Heart right ventricle (tissue), 16 donors: ENCODE data around the gene PPP2CA. TPM values are rescaled to one million over a fixed set of nuclear protein-coding genes. Genes with fewer than 3 reads are reported as not detected.
A peak's percentile ranks its signal among the peaks of the same experiment; 100 is the strongest.

Experiments
- ATAC-seq, 8 donors: fragments of 200-7000 bp; cut with Tn5 transposase; one replicate each; pipeline ENCODE4 v1.9.1; 2020; ENCODE audit warnings: mild to moderate bottlenecking in 8 of 8, moderate library complexity in 8 of 8, moderate number of reproducible peaks in 1 of 8
- DNase-seq, 2 donors: peaks; one replicate each; pipeline ENCODE4 v3.0.0-alpha.2; 2020
- H3K27ac ChIP-seq, 10 donors: fragments of 200-600 bp; sonication (generic) in 2 of 10; one replicate each; pipeline versions ENCODE4 v1.5.0 to v1.8.0; 2020 to 2022; ENCODE audit warnings: mild to moderate bottlenecking in 3 of 10
- H3K27me3 ChIP-seq, 7 donors: fragments of 200-600 bp; one replicate each; pipeline ENCODE4 v1.8.0; 2021 to 2022; ENCODE audit warnings: mild to moderate bottlenecking in 2 of 7
- H3K36me3 ChIP-seq, 9 donors: fragments of 200-600 bp; sonication (generic) in 1 of 9; one replicate each; pipeline versions ENCODE4 v1.5.0 to v1.8.0; 2020 to 2022; ENCODE audit warnings: mild to moderate bottlenecking in 2 of 9
- H3K4me1 ChIP-seq, 9 donors: fragments of 200-600 bp; sonication (generic) in 1 of 9; one replicate each; pipeline versions ENCODE4 v1.5.0 to v1.8.0; 2020 to 2022; ENCODE audit warnings: mild to moderate bottlenecking in 4 of 9
- H3K4me3 ChIP-seq, 10 donors: fragments of 200-600 bp; sonication (generic) in 2 of 10; one replicate each; pipeline versions ENCODE4 v1.5.0 to v1.8.0; 2020 to 2022; ENCODE audit warnings: mild to moderate bottlenecking in 7 of 10, moderate library complexity in 2 of 10
- H3K9me3 ChIP-seq, 11 donors: fragments of 200-600 bp in 10 of 11; sonication (generic) in 2 of 11; one replicate each; pipeline versions ENCODE4 v1.5.0 to v1.8.0; 2013 to 2022; ENCODE audit warnings: mild to moderate bottlenecking in 2 of 11, control low read depth in 1 of 11, moderate library complexity in 1 of 11
- CTCF ChIP-seq, 9 donors: fragments of 200-600 bp; sonication (generic) in 2 of 9; IDR thresholded peaks; one replicate each; pipeline versions ENCODE4 v1.5.0 to v1.8.0; 2021 to 2022; ENCODE audit warnings: antibody characterized with exemption in 9 of 9, mild to moderate bottlenecking in 5 of 9, moderate library complexity in 1 of 9
- WGBS, 2 donors: extraction: QIAGEN DNeasy Blood & Tissue Kit; methylation state at CpG; one replicate each; pipeline ENCODE4 v1.1.7; 2013; ENCODE audit warnings: inconsistent platforms in 1 of 2; 5-methylcytosine and 5-hydroxymethylcytosine counted together
- intact Hi-C, 10 donors: fragments of 100-400 bp; cut with DNase I; formaldehyde crosslinking; loops; one replicate each; pipeline versions ENCODE4 v1.11.1 to v1.14.2; 2022
- long read RNA-seq, 3 donors: library from polyadenylated mRNA; unstranded; transcript quantifications; one replicate each; pipeline ENCODE4 v2.0.0, GENCODE V29; 2020 to 2021
- polyA plus RNA-seq, 2 donors: library from polyadenylated mRNA; stranded (reverse); fragments of 200-250 nt; gene quantifications; one replicate each; pipeline ENCODE4 v1.2.3, GENCODE V29; 2013
- total RNA-seq, 10 donors: library from RNA; stranded (reverse); fragmentation: NEBNext Ultra II Directional in 3 of 10; extraction: Animal tissue kit (Norgen Biotek cat#: 25700) in 3 of 10; gene quantifications; one replicate each; pipeline versions ENCODE4 v1.2.1 to v1.2.4, GENCODE V29; 2021 to 2023
- donor health status: Arrhythmogenic right ventricular cardiomyopathy.
- donor health status: ischemic (EF 13 %, LVEDD 7.1; RV severe dilation, severe dysfunction).
- donor health status: healthy with polysubstance abuse.
- donor health status: DM: no; HTN: yes; CAD: no.
- donor health status: DM: no; HTN: no; CAD: no.
- donor health status: ischemic (EF 25% LVEDD 6.9; RV normal size, moderate dysfunction).
- donor health status: ischemic (EF 25% LVEDD 5.7; RV mildly dilated, moderate dysfunction).
- donor health status: healthy.
- donor health status: DM: yes; HTN: yes; CAD: no.
- donor health status: Ischemic cardiomyopathy.
- donor health status: ischemic (EF 35%, LVEDD 5.7; RV mildly dilated, moderate dysfunction).
- donor health status: nonischemic (EF 11% LVEDD 7.7; RV severe dilation, severe dysfunction).
- donor health status: DM: yes; HTN: yes; CAD: no.
- donor health status: PGD.
- donor health status: ischemic (EF 29% LVEDD 5.4; RV normal size, mild dysfunction).
- donor health status: nonischemic (EF 23%, LVEDD 6.1; RV moderate dilation, normal function).

Gene PPP2CA
- total RNA-seq (100 to 1,000 TPM; 136 to 249 (median 184) TPM), polyA plus RNA-seq (100 to 1,000 TPM in 1 of 2 donors, 10 to 100 TPM in 1; 47.1 to 100 TPM)
- long read RNA-seq, donor 1, full-length matches to known transcripts: 187 of 194 reads
- long read RNA-seq, donor 1, partial matches to known transcripts: 4 of 194 reads
- long read RNA-seq, donor 1, other reads (novel, unspliced or antisense): 3 of 194 reads
- long read RNA-seq, donor 2, full-length matches to known transcripts: 220 of 235 reads
- long read RNA-seq, donor 2, partial matches to known transcripts: 4 of 235 reads
- long read RNA-seq, donor 2, other reads (novel, unspliced or antisense): 11 of 235 reads
- long read RNA-seq, donor 3, full-length matches to known transcripts: 510 of 543 reads
- long read RNA-seq, donor 3, partial matches to known transcripts: 7 of 543 reads
- long read RNA-seq, donor 3, other reads (novel, unspliced or antisense): 26 of 543 reads

GRCh38 chr5:134225780-134226440 lies at the start of gene PPP2CA:
TSS of gene PPP2CA (minus strand) at chr5:134226073. CDS start at chr5:134225861, 212 bp downstream.
- intact Hi-C loops: loop anchor here in 2 of 10 donors (5.0 kb wide), 2 partner anchors 34 to 49 kb away; partner anchors contain the start of gene SKP1 (in 1 of the 2)
- H3K27ac ChIP-seq: peak within 1 kb of the TSS; percentile 95 to 100 (median 98)
- WGBS, 2 donors: 0 to 1% methylated on average over 71 to 73 of the region's 73 CpGs
- peaks cover 0 to 8% (median 0%) of the 10 kb centered on the region in 9 donors for H3K36me3 ChIP-seq
- peak in 1 of 9 donors; percentile 12 for TF ChIP-seq CTCF (IDR thresholded peaks at IDR 0.05)
- DNase-seq: peak; percentile 99
- H3K27me3 ChIP-seq: no peaks in the 10 kb centered on the region
- peaks cover 0 to 67% (median 52%) of the 10 kb centered on the region in 9 donors for H3K4me1 ChIP-seq
- peak within 1 kb of the TSS; percentile 74 to 99 (median 86) for H3K4me3 ChIP-seq
- no peaks in the 10 kb centered on the region for H3K9me3 ChIP-seq
- peak; percentile 93 to 98 (median 96) for ATAC-seq

GRCh38 chr5:134273642-134274395 lies 47.9 kb upstream of the PPP2CA start:
- H3K4me1 ChIP-seq: no peaks in the 10 kb centered on the region
- intact Hi-C loops: no loop called here
- no peak for TF ChIP-seq CTCF (IDR thresholded peaks at IDR 0.05)

GRCh38 chr5:134271059-134271458 lies 45.2 kb upstream of the PPP2CA start:
- intact Hi-C loops: no loop called here
- Histone ChIP-seq H3K4me1 (no peaks in the 10 kb centered on the region), H3K9me3 (peaks cover 0 to 11% (median 0%) of the 10 kb centered on the region in 11 donors), H3K27me3 (no peaks in the 10 kb centered on the region), H3K4me3 (no peak overlapping the region), H3K27ac (no peak overlapping the region), H3K36me3 (no peaks in the 10 kb centered on the region)
- no peak for TF ChIP-seq CTCF (IDR thresholded peaks at IDR 0.05)
- ATAC-seq (no peak), DNase-seq (no peak)
- WGBS, 2 donors: 85 to 100% methylated on average over 1 of the region's 1 CpG

More at GRCh38 chr5:134273642-134274395, 47.9 kb upstream of the PPP2CA start:
- Histone ChIP-seq H3K27ac (no peak overlapping the region), H3K9me3 (peaks cover 0 to 16% (median 0%) of the 10 kb centered on the region in 11 donors), H3K4me3 (no peak overlapping the region), H3K36me3 (no peaks in the 10 kb centered on the region), H3K27me3 (no peaks in the 10 kb centered on the region)
- ATAC-seq (no peak), DNase-seq (no peak)
- 79 to 88% methylated on average over 3 of the region's 3 CpGs for WGBS, 2 donors

- Histone ChIP-seq H3K27me3 (no peaks in the 10 kb centered on the region), H3K27ac (no peak overlapping the region), H3K4me3 (no peak overlapping the region), H3K9me3 (peaks cover 0 to 23% (median 5%) of the 10 kb centered on the region in 11 donors), H3K4me1 (no peaks in the 10 kb centered on the region), H3K36me3 (no peaks in the 10 kb centered on the region)
- TF ChIP-seq CTCF (IDR thresholded peaks at IDR 0.05): no peak
- ATAC-seq: no peak
- intact Hi-C loops: no loop called here
- 94 to 95% methylated on average over 4 of the region's 4 CpGs for WGBS, 2 donors
- no peak for DNase-seq
Observed at GRCh38 chr5:134268919-134269318, 43.0 kb upstream of the PPP2CA start.
